Keratinocyte (primary cell): ENCODE results near the gene AP2A2. TPM values are rescaled to one million over a fixed set of nuclear protein-coding genes. Genes with fewer than 3 reads are reported as not detected.

Experiments used
- DNase-seq: peaks from one replicate; pipeline ENCODE4 v3.0.0-alpha.2; 2011; ENCODE audit warnings: low read depth, missing footprints, low spot score
- FAIRE-seq: peaks from 2 replicates; lab custom pipeline; 2011; peaks lifted over from hg19 to GRCh38; lab: Jason Lieb, UNC
- H2AFZ ChIP-seq: 2 replicates; pipeline ENCODE4 v1.6.0; 2012; ENCODE audit warnings: low read length, control low read depth, inconsistent platforms; ENCODE audit not compliant: control insufficient read depth
- H3K27ac ChIP-seq: 2 replicates; pipeline ENCODE4 v1.5.1; 2011; ENCODE audit warnings: low read length; ENCODE audit not compliant: control insufficient read depth, insufficient read depth
- H3K27me3 ChIP-seq: 3 replicates; pipeline ENCODE4 v1.6.0; 2011; ENCODE audit warnings: low read length; ENCODE audit not compliant: control insufficient read depth, insufficient read depth; ENCODE audit errors: extremely low read depth
- H3K36me3 ChIP-seq, 2 experiments: 2 replicates in 1 of 2; 3 replicates in 1 of 2; pipeline ENCODE4 v1.5.1; 2011; ENCODE audit warnings: low read length in 2 of 2, mild to moderate bottlenecking in 1 of 2; ENCODE audit not compliant: control insufficient read depth in 2 of 2, insufficient read depth in 2 of 2; ENCODE audit errors: extremely low read depth in 1 of 2
- H3K4me1 ChIP-seq: 3 replicates; pipeline ENCODE4 v1.5.1; 2011; ENCODE audit warnings: low read length; ENCODE audit not compliant: control insufficient read depth, insufficient read depth; ENCODE audit errors: extremely low read depth
- H3K4me2 ChIP-seq: 3 replicates; pipeline ENCODE4 v1.6.0; 2011; ENCODE audit warnings: low read depth, low read length; ENCODE audit not compliant: control insufficient read depth, insufficient read depth; ENCODE audit errors: extremely low read depth
- H3K4me3 ChIP-seq, 3 experiments: fragments of 200-600 bp in 1 of 3; sonication (generic) in 1 of 3; 2 replicates in 2 of 3; 3 replicates in 1 of 3; pipeline ENCODE4 v1.5.1; 2011 to 2016; ENCODE audit warnings: low read length in 3 of 3, mild to moderate bottlenecking in 3 of 3, control low read depth in 2 of 3, inconsistent platforms in 1 of 3, low read depth in 1 of 3, mixed read lengths in 1 of 3, mixed run types in 1 of 3, moderate library complexity in 1 of 3; ENCODE audit not compliant: control insufficient read depth in 2 of 3, insufficient read depth in 2 of 3; ENCODE audit errors: extremely low read depth in 1 of 3
- H3K79me2 ChIP-seq: 2 replicates; pipeline ENCODE4 v1.6.0; 2012; ENCODE audit warnings: low read length; ENCODE audit not compliant: control insufficient read depth, insufficient read depth
- H3K9ac ChIP-seq: 3 replicates; pipeline ENCODE4 v1.6.0; 2011; ENCODE audit warnings: low read length; ENCODE audit not compliant: control insufficient read depth, insufficient read depth; ENCODE audit errors: extremely low read depth
- H3K9me1 ChIP-seq: 3 replicates; pipeline ENCODE4 v1.6.0; 2011; ENCODE audit warnings: low read length; ENCODE audit not compliant: control insufficient read depth, insufficient read depth; ENCODE audit errors: extremely low read depth
- H3K9me3 ChIP-seq: 2 replicates; pipeline ENCODE4 v1.5.1; 2012; ENCODE audit warnings: low read depth, low read length; ENCODE audit not compliant: control insufficient read depth
- H4K20me1 ChIP-seq: 3 replicates; pipeline ENCODE4 v1.6.0; 2011; ENCODE audit warnings: low read length; ENCODE audit not compliant: control insufficient read depth, insufficient read depth; ENCODE audit errors: extremely low read depth
- CTCF ChIP-seq, 3 experiments: IDR thresholded peaks in 1 of 3; conservative IDR thresholded peaks in 1 of 3; optimal IDR thresholded peaks in 1 of 3; 2 replicates in 2 of 3; 3 replicates in 1 of 3; pipeline versions ENCODE3 to v1.5.1; 2011; ENCODE audit warnings: low read length in 3 of 3, mild to moderate bottlenecking in 3 of 3, moderate library complexity in 2 of 3, control low read depth in 1 of 3, inconsistent platforms in 1 of 3; ENCODE audit not compliant: insufficient read depth in 2 of 3; ENCODE audit errors: extremely low read depth in 1 of 3
- EZH2 ChIP-seq: IDR thresholded peaks from one replicate; pipeline ENCODE4 v1.6.1; 2012; ENCODE audit warnings: inconsistent platforms, mild to moderate bottlenecking, low read length, moderate library complexity
- dilution Hi-C: fragments of 300-500 bp; cut with MboI; formaldehyde crosslinking; loops from one replicate; pipeline ENCODE4 v1.7.0; 2020; ENCODE audit warnings: low sequenced_read_pairs; ENCODE audit not compliant: extremely low pct_ligation_motif_present
- polyA plus RNA-seq, 5 experiments: library from polyadenylated mRNA; depleted of rRNA in 3 of 5; stranded (reverse) in 3 of 5; stranded (forward) in 1 of 5; unstranded in 1 of 5; fragments of >200 nt; gene quantifications; 1 replicate in 1 of 5; 2 replicates in 3 of 5; 3 replicates in 1 of 5; pipeline versions ENCODE4 v1.2.1 to v1.2.3, GENCODE V29; 2011 to 2012; ENCODE audit warnings: missing spikeins in 2 of 5, low read depth in 1 of 5, low replicate concordance in 1 of 5

The AP2A2 gene
- polyA plus RNA-seq, 1 donor (not counting 4 experiments of a cell fraction or from before 2014, with no cell fraction given) = 47.8 TPM

DNA sequence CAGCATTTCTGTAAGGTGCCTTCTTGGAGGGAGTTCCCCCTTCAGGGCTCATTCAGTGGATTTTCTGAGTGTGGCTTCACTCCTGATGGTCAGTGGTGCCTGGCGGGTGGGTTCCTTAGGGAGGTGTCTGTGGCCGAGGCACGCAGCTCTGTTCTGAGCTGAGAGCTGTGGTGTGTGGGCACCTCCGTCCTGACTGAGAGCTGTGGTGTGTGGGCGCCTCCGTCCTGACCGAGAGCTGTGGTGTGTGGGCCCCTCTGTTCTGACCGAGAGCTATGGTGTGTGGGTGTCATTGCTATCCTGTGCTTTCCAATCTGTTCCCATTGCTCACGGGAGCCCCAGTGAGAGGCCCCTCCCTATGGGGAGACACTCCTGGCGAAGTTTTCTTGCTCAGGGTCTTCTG, 71.0 kb downstream of the AP2A2 start:
- H3K9ac ChIP-seq = no peak overlapping the region
- no peak for TF ChIP-seq CTCF (optimal IDR thresholded peaks at IDR 0.05 in 1 of 3, IDR thresholded peaks at IDR 0.05 in 1 of 3, conservative IDR thresholded peaks at IDR 0.05 in 1 of 3; ENCODE audit: extremely low read depth in 1 of 3, insufficient read depth in 2 of 3, low read length in 3 of 3)
- no peak for TF ChIP-seq EZH2

DNA sequence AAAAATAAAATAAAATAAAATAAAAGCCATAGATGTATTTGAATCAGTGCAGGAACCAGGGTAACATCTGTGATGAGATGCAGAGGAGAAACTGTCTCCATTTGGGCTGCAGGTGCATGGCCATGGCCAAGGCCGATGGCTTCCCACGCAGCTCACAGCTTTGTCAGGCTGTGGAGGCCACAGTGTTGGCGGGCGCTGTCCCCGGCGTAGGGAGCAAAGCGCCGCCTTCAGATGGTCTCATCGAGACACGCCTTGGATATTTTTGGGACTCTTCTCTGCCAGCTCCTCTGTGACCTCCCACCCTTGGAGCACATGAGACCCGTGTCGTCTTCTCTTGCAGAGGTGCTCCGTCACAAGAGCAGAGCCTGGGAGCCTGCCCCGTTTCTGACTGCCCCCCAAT, 72.2 kb downstream of the AP2A2 start:
- Histone ChIP-seq H3K4me3 (no peak overlapping the region), H3K36me3 (peaks cover 12 to 41% of the 10 kb centered on the region in 2 experiments), H3K9ac (no peak overlapping the region), H3K4me1 (no peaks in the 10 kb centered on the region), H2AFZ (no peak overlapping the region), H3K9me1 (no peaks in the 10 kb centered on the region), H3K27ac (no peak overlapping the region), H3K27me3 (no peaks in the 10 kb centered on the region), H3K4me2 (no peak overlapping the region), H3K9me3 (no peaks in the 10 kb centered on the region), H4K20me1 (peaks cover 2% of the 10 kb centered on the region), H3K79me2 (peaks cover 6% of the 10 kb centered on the region)
- no peak for DNase-seq
- TF ChIP-seq EZH2 (no peak), CTCF (optimal IDR thresholded peaks at IDR 0.05 in 1 of 3, IDR thresholded peaks at IDR 0.05 in 1 of 3, conservative IDR thresholded peaks at IDR 0.05 in 1 of 3; ENCODE audit: extremely low read depth in 1 of 3, insufficient read depth in 2 of 3, low read length in 3 of 3) (no peak)
- dilution Hi-C loops = no loop called here
- no peak for FAIRE-seq

More for the DNA sequence above, 71.0 kb downstream of the AP2A2 start:
- Histone ChIP-seq H4K20me1 (no peaks in the 10 kb centered on the region), H3K4me3 (no peak overlapping the region), H3K9me3 (no peaks in the 10 kb centered on the region), H3K36me3 (peaks cover 11 to 45% of the 10 kb centered on the region in 2 experiments), H3K4me2 (no peak overlapping the region), H3K4me1 (no peaks in the 10 kb centered on the region), H3K9me1 (no peaks in the 10 kb centered on the region), H3K27ac (no peak overlapping the region), H3K79me2 (peaks cover under 1% of the 10 kb centered on the region), H3K27me3 (no peaks in the 10 kb centered on the region), H2AFZ (no peak overlapping the region)
- FAIRE-seq (no peak), DNase-seq (no peak)
- dilution Hi-C loops = no loop called here
